NB4 (cell line): ENCODE data around the gene NUP210.
A peak's percentile ranks its signal among the peaks of the same experiment; 100 is the strongest.

Source experiments
- DNase-seq: peaks from one replicate; pipeline ENCODE4 v3.0.0; 2010; ENCODE audit warnings: low read depth
- H3K4me3 ChIP-seq: one replicate; pipeline ENCODE4 v1.5.1; 2011; ENCODE audit warnings: mild to moderate bottlenecking, low read depth, low read length, moderate library complexity
- MYC ChIP-seq: IDR thresholded peaks from 2 replicates; pipeline ENCODE4 v1.6.1; 2011; ENCODE audit warnings: low read depth, low read length
- POLR2A ChIP-seq: IDR thresholded peaks from 2 replicates; pipeline ENCODE4 v1.6.1; 2011; ENCODE audit warnings: mild to moderate bottlenecking; ENCODE audit not compliant: insufficient read length; ENCODE audit errors: extremely low read depth
- TF ChIP-seq, protein P1 (sequence below): IDR thresholded peaks from one replicate; pipeline ENCODE4 v1.5.1; 2012; ENCODE audit warnings: low read depth, low read length
- TF ChIP-seq, protein P2 (sequence below): IDR thresholded peaks from 2 replicates; pipeline ENCODE4 v1.6.1; 2011; ENCODE audit warnings: low read depth, low read length

The NUP210 gene

DNA sequence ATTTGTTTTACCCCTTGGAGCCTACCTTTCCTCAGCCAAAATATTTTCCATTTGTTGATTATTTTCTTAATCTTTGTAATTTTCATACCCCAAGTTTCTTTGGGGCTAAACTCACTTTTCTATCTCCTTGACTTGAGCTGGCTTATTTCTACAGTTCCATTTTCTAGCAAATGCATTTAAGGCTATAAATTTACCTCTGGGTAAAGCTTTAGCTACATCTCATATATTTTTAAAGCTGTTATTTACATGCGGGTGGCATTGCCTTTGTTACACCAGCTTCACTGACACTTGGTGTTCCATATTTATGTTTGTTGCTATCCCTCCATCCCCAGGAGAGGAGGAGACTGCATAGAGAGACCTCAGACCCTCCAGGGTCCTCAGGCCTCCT, 136.3 kb downstream of the NUP210 start:
- no peak overlapping the region for H3K4me3 ChIP-seq
- no peak for TF ChIP-seq MYC
- TF ChIP-seq POLR2A: no peak
- TF ChIP-seq, protein P1, sequence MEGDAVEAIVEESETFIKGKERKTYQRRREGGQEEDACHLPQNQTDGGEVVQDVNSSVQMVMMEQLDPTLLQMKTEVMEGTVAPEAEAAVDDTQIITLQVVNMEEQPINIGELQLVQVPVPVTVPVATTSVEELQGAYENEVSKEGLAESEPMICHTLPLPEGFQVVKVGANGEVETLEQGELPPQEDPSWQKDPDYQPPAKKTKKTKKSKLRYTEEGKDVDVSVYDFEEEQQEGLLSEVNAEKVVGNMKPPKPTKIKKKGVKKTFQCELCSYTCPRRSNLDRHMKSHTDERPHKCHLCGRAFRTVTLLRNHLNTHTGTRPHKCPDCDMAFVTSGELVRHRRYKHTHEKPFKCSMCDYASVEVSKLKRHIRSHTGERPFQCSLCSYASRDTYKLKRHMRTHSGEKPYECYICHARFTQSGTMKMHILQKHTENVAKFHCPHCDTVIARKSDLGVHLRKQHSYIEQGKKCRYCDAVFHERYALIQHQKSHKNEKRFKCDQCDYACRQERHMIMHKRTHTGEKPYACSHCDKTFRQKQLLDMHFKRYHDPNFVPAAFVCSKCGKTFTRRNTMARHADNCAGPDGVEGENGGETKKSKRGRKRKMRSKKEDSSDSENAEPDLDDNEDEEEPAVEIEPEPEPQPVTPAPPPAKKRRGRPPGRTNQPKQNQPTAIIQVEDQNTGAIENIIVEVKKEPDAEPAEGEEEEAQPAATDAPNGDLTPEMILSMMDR: no peak
- TF ChIP-seq, protein P2, sequence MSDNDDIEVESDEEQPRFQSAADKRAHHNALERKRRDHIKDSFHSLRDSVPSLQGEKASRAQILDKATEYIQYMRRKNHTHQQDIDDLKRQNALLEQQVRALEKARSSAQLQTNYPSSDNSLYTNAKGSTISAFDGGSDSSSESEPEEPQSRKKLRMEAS: no peak

GRCh38 chr3:13282986-13283876, 136.9 kb downstream of the NUP210 start:
- peak; percentile 71 for DNase-seq
- TF ChIP-seq MYC (no peak), POLR2A (no peak)
- TF ChIP-seq, protein P2: no peak
- TF ChIP-seq, protein P1: peak; percentile 27
- H3K4me3 ChIP-seq: peak overlapping the region; percentile 36

More for the DNA sequence above, 136.3 kb downstream of the NUP210 start:
- DNase-seq: no peak

GRCh38 chr3:13282358-13282985, 137.7 kb downstream of the NUP210 start:
- DNase-seq: peak; percentile 54
- TF ChIP-seq, protein P1: no peak
- TF ChIP-seq, protein P2: no peak
- TF ChIP-seq MYC (no peak), POLR2A (no peak)
- no peak overlapping the region for H3K4me3 ChIP-seq

DNA sequence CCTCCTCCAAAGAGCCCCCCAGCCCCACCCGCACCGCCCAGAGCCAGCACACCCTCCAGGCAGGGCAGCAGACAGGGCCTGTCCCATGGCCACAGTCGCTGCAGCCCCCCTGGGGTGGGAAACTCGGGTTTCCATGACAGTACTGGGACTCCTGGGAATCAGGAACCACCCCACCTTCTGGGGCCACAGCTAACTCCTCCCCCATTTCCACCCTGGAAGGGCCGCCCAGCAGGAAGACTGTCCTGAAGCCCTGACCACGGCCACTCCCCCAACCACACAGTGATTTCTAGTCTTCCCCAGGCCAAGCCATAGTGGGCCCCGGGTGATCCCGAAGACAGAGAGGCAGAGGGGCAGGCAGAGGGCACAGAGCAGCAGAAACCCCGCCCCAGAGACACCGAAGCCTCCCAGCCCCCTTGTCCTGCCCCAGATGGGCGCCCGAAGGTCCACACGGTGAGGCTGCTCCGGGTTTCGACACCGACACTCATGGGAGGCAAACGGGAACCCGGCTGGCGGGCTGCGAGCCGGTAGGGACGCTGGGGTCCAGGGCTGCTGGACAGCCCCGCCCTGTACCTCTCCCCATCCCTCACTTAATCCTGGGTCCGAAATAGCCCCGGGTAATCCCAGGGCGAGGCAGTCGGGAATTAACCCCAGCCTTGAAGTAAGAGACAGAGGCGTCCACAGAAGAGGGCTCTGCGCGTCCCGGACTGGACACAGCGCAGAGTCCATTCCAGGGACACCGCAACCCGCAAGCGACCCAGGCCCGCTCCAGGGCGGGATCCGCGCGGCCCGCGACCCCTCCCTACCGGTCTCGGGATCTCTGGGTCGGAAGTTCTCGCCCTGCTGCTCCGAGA, 138.4 kb downstream of the NUP210 start:
- TF ChIP-seq, protein P1: no peak
- TF ChIP-seq MYC: no peak
- TF ChIP-seq, protein P2: no peak
- no peak for TF ChIP-seq POLR2A
- peak; percentile 53 for DNase-seq
- no peak overlapping the region for H3K4me3 ChIP-seq

DNA sequence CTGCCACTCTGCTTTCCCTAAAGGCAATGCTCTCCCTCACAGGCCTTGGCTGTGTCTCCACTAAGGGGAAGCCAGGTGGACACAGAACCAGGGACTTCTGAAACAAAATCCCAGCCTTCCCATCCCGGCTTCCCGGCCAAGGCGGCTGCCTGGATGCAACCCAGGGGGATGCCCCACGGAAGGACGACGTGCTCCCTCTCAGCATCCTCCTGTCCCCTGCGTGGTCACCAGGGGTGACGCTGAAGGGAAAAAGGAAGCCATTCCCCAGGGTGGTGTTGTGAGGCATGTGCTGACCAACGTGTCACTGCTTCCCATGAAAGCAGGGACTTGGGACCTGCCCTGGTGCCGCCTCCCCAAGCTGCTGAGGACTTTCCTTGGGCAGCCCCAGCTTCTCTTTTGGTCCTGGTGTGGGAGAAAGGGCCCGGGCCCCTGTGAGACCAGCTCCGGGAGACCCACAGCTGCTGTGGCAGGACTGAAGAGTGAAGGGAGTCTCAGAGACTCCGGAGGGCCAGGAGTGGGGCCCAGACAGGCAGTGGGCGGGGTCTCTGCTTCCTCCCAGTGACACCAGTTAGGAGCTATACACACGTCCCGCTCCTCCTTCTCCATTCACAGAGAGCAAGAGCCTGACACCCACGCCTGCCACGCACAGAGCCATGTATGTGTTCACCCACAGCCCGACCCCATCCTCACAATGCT, 139.2 kb downstream of the NUP210 start:
- peak; percentile 55 for DNase-seq
- H3K4me3 ChIP-seq: no peak overlapping the region
- TF ChIP-seq MYC: no peak
- TF ChIP-seq, protein P2: no peak
- TF ChIP-seq, protein P1: no peak
- no peak for TF ChIP-seq POLR2A
